H1 (cell line): ENCODE measurements around the gene KPRP. TPM values are rescaled to one million over a fixed set of nuclear protein-coding genes. Genes with fewer than 3 reads are reported as not detected.

Experiments used
- CTCF ChIA-PET: fragments of 300-600 bp; sonication (Branson Sonifier 250); formaldehyde crosslinking; loops from one replicate; lab custom pipeline; 2021; ENCODE audit not compliant: partially characterized antibody; lab: Charles Lee
- POLR2A ChIA-PET: fragments of 300-600 bp; sonication (Branson Sonifier 250); formaldehyde crosslinking; loops from one replicate; lab custom pipeline; 2021; ENCODE audit warnings: inconsistent platforms; ENCODE audit not compliant: partially characterized antibody; lab: Charles Lee
- DNase-seq, 2 experiments: peaks; one replicate each; pipeline versions ENCODE4 v3.0.0 to v3.0.0-alpha.2; 2010 to 2022; ENCODE audit warnings: low spot score in 2 of 2, low read depth in 1 of 2, mixed read lengths in 1 of 2
- FAIRE-seq: peaks from 2 replicates; lab custom pipeline; 2011; peaks lifted over from hg19 to GRCh38; lab: Jason Lieb, UNC
- H2AFZ ChIP-seq: 2 replicates; pipeline ENCODE4 v1.8.1; 2012; ENCODE audit warnings: low read length, inconsistent platforms
- H2AK5ac ChIP-seq: 2 replicates; pipeline ENCODE4 v1.6.1; 2013; ENCODE audit warnings: low read depth, low read length
- H2BK120ac ChIP-seq: replicated peaks from 2 replicates; pipeline ENCODE3; 2013; ENCODE audit warnings: low read depth, low read length, inconsistent platforms
- H2BK12ac ChIP-seq: 2 replicates; pipeline ENCODE4 v1.6.1; 2013; ENCODE audit warnings: low read depth, low read length
- H2BK15ac ChIP-seq: 2 replicates; pipeline ENCODE4 v1.6.1; 2013; ENCODE audit warnings: low read length
- H2BK20ac ChIP-seq: 2 replicates; pipeline ENCODE4 v1.6.1; 2013; ENCODE audit warnings: low read length
- H2BK5ac ChIP-seq: 2 replicates; pipeline ENCODE4 v1.6.1; 2013; ENCODE audit warnings: low read depth, low read length
- H3K14ac ChIP-seq: 2 replicates; pipeline ENCODE4 v1.6.1; 2013; ENCODE audit warnings: inconsistent platforms; ENCODE audit not compliant: insufficient read length
- H3K18ac ChIP-seq: 2 replicates; pipeline ENCODE4 v1.6.1; 2013; ENCODE audit warnings: low read length; ENCODE audit errors: extremely low read depth
- H3K23ac ChIP-seq: 2 replicates; pipeline ENCODE4 v1.6.1; 2013; ENCODE audit warnings: inconsistent platforms; ENCODE audit not compliant: insufficient read length
- H3K23me2 ChIP-seq: 2 replicates; pipeline ENCODE4 v1.6.1; 2013; ENCODE audit warnings: low read depth, low read length
- H3K27ac ChIP-seq: 2 replicates; pipeline ENCODE4 v1.6.1; 2011; ENCODE audit warnings: low read depth, low read length, inconsistent platforms
- H3K27me3 ChIP-seq, 4 experiments: replicated peaks in 1 of 4; 1 replicate in 1 of 4; 2 replicates in 3 of 4; pipeline versions ENCODE4 v1.6.1 to v1.8.1; 2011 to 2013; ENCODE audit warnings: low read length in 3 of 4, mild to moderate bottlenecking in 3 of 4, inconsistent platforms in 2 of 4, mixed read lengths in 2 of 4, moderate library complexity in 1 of 4; ENCODE audit not compliant: control insufficient read depth in 3 of 4, insufficient read depth in 3 of 4; ENCODE audit errors: extremely low read depth in 1 of 4
- H3K36me3 ChIP-seq, 4 experiments: 2 replicates each; pipeline versions ENCODE4 v1.6.1 to v1.8.1; 2011 to 2013; ENCODE audit warnings: mild to moderate bottlenecking in 4 of 4, low read length in 3 of 4, moderate library complexity in 2 of 4, control low read depth in 1 of 4, inconsistent platforms in 1 of 4; ENCODE audit not compliant: insufficient read depth in 4 of 4, control insufficient read depth in 2 of 4
- H3K4ac ChIP-seq: replicated peaks from 2 replicates; pipeline ENCODE3; 2013; ENCODE audit warnings: low read length, low read depth, mixed read lengths, inconsistent platforms; ENCODE audit not compliant: insufficient read length
- H3K4me1 ChIP-seq, 4 experiments: replicated peaks in 1 of 4; 1 replicate in 1 of 4; 2 replicates in 3 of 4; pipeline versions ENCODE4 v1.6.1 to v1.8.1; 2011 to 2013; ENCODE audit warnings: low read length in 3 of 4, inconsistent platforms in 2 of 4, mixed read lengths in 1 of 4; ENCODE audit not compliant: insufficient read depth in 4 of 4, control insufficient read depth in 3 of 4
- H3K4me2 ChIP-seq, 2 experiments: 2 replicates each; pipeline versions ENCODE4 v1.6.1 to v1.8.1; 2011 to 2013; ENCODE audit warnings: low read depth in 2 of 2, low read length in 2 of 2, control low read depth in 1 of 2, inconsistent platforms in 1 of 2, mild to moderate bottlenecking in 1 of 2; ENCODE audit not compliant: insufficient read depth in 1 of 2
- H3K4me3 ChIP-seq, 4 experiments: fragments of 200-600, 300-600 bp in 1 of 4; sonication (generic), shearing (Covaris generic), sonication (Bioruptor Twin) in 1 of 4; 2 replicates each; pipeline versions ENCODE4 v1.5.1 to v1.8.1; 2011 to 2016; ENCODE audit warnings: low read length in 4 of 4, low read depth in 3 of 4, control low read depth in 2 of 4, inconsistent platforms in 2 of 4, mild to moderate bottlenecking in 2 of 4, mixed read lengths in 1 of 4, moderate library complexity in 1 of 4; ENCODE audit not compliant: insufficient read depth in 2 of 4; ENCODE audit errors: extremely low read depth in 1 of 4
- H3K56ac ChIP-seq: replicated peaks from 2 replicates; pipeline ENCODE3; 2013; ENCODE audit warnings: low read depth, mild to moderate bottlenecking, mixed read lengths, low read length, inconsistent platforms; ENCODE audit not compliant: insufficient read length
- H3K79me1 ChIP-seq: 2 replicates; pipeline ENCODE4 v1.6.1; 2013; ENCODE audit warnings: low read depth, low read length, control low read depth
- H3K79me2 ChIP-seq, 2 experiments: 2 replicates each; pipeline versions ENCODE4 v1.6.1 to v1.8.1; 2012 to 2013; ENCODE audit warnings: low read length in 2 of 2, mild to moderate bottlenecking in 2 of 2, inconsistent platforms in 1 of 2; ENCODE audit not compliant: insufficient read depth in 2 of 2, control insufficient read depth in 1 of 2
- H3K9ac ChIP-seq, 4 experiments: replicated peaks in 1 of 4; 1 replicate in 1 of 4; 2 replicates in 3 of 4; pipeline versions ENCODE4 v1.6.1 to v1.8.1; 2011 to 2013; ENCODE audit warnings: low read depth in 3 of 4, low read length in 3 of 4, control low read depth in 2 of 4, mild to moderate bottlenecking in 2 of 4, moderate library complexity in 2 of 4, inconsistent platforms in 1 of 4; ENCODE audit errors: extremely low read depth in 1 of 4
- H3K9me3 ChIP-seq, 2 experiments: 2 replicates each; pipeline versions ENCODE4 v1.6.1 to v1.8.1; 2012 to 2013; ENCODE audit warnings: mild to moderate bottlenecking in 2 of 2, moderate library complexity in 2 of 2, control low read depth in 1 of 2, inconsistent platforms in 1 of 2, low read depth in 1 of 2, low read length in 1 of 2, mixed read lengths in 1 of 2; ENCODE audit not compliant: insufficient read depth in 2 of 2
- H4K20me1 ChIP-seq, 2 experiments: replicated peaks in 1 of 2; 2 replicates each; pipeline versions ENCODE3 to v1.8.1; 2011 to 2013; ENCODE audit warnings: inconsistent platforms in 2 of 2, low read length in 2 of 2, mild to moderate bottlenecking in 1 of 2; ENCODE audit not compliant: insufficient read depth in 2 of 2, control insufficient read depth in 1 of 2
- H4K5ac ChIP-seq: 2 replicates; pipeline ENCODE4 v1.6.1; 2013; ENCODE audit warnings: low read length, low read depth, mixed read lengths, inconsistent platforms; ENCODE audit not compliant: insufficient read length
- H4K8ac ChIP-seq: 2 replicates; pipeline ENCODE4 v1.8.0; 2013; ENCODE audit warnings: mild to moderate bottlenecking, moderate library complexity, low read length, inconsistent platforms; ENCODE audit not compliant: insufficient read depth; ENCODE audit errors: extremely low read depth
- H4K91ac ChIP-seq: replicated peaks from 2 replicates; pipeline ENCODE3; 2013; ENCODE audit warnings: low read length, mixed read lengths, inconsistent platforms; ENCODE audit not compliant: insufficient read length
- CREB1 ChIP-seq: IDR thresholded peaks from 2 replicates; pipeline ENCODE4 v1.6.1; 2012; ENCODE audit warnings: inconsistent platforms
- CTCF ChIP-seq, 3 experiments: IDR thresholded peaks; 1 replicate in 2 of 3; 2 replicates in 1 of 3; pipeline versions ENCODE4 v1.5.1 to v1.6.1; 2011; ENCODE audit warnings: low read length in 3 of 3, mild to moderate bottlenecking in 3 of 3, inconsistent platforms in 2 of 3, low read depth in 1 of 3, moderate library complexity in 1 of 3; ENCODE audit not compliant: insufficient read depth in 1 of 3; ENCODE audit errors: control extremely low read depth in 1 of 3
- E2F6 ChIP-seq: IDR thresholded peaks from 2 replicates; pipeline ENCODE4 v1.6.1; 2012; ENCODE audit warnings: inconsistent platforms
- EGR1 ChIP-seq: IDR thresholded peaks from 2 replicates; pipeline ENCODE4 v1.6.1; 2011; ENCODE audit warnings: low read depth, low read length, borderline replicate concordance
- GABPA ChIP-seq: IDR thresholded peaks from 2 replicates; pipeline ENCODE4 v1.6.1; 2011; ENCODE audit warnings: mild to moderate bottlenecking, low read length, moderate library complexity, borderline replicate concordance; ENCODE audit not compliant: insufficient read depth
- HDAC6 ChIP-seq: IDR thresholded peaks from one replicate; pipeline ENCODE4 v1.7.1; 2012; ENCODE audit warnings: low read depth, mild to moderate bottlenecking, inconsistent platforms, low read length, moderate library complexity
- JUN ChIP-seq: IDR thresholded peaks from 2 replicates; pipeline ENCODE4 v1.6.1; 2011; ENCODE audit warnings: low read depth, mild to moderate bottlenecking, improper control_type of control experiment, low read length
- KDM4A ChIP-seq: IDR thresholded peaks from one replicate; pipeline ENCODE4 v1.7.1; 2012; ENCODE audit warnings: low read depth, mild to moderate bottlenecking, moderate library complexity, low read length, inconsistent platforms; ENCODE audit not compliant: severe bottlenecking
- POLR2A ChIP-seq, 2 experiments: IDR thresholded peaks; 1 replicate in 1 of 2; 2 replicates in 1 of 2; pipeline ENCODE4 v1.6.1; 2011; ENCODE audit warnings: low read depth in 2 of 2, low read length in 2 of 2, mild to moderate bottlenecking in 2 of 2; ENCODE audit errors: control extremely low read depth in 1 of 2
- SP1 ChIP-seq: IDR thresholded peaks from 2 replicates; pipeline ENCODE4 v1.6.1; 2011; ENCODE audit warnings: low read depth, low read length
- SRF ChIP-seq: IDR thresholded peaks from 2 replicates; pipeline ENCODE4 v1.6.1; 2011; ENCODE audit warnings: mild to moderate bottlenecking, low read depth, low read length, moderate library complexity
- SUZ12 ChIP-seq: fragments of 200-600 bp; sonication (generic); IDR thresholded peaks from 2 replicates; pipeline ENCODE4 v1.6.1; 2012; ENCODE audit warnings: mild to moderate bottlenecking, inconsistent platforms, low read length, moderate library complexity, mixed read lengths
- ZNF274 ChIP-seq: IDR thresholded peaks from 2 replicates; pipeline ENCODE4 v1.7.0; 2012; ENCODE audit warnings: low read length, borderline replicate concordance; ENCODE audit errors: extremely low read depth
- WGBS, 2 experiments: shearing (Covaris generic) in 1 of 2; methylation state at CpG; one replicate each; pipeline versions ENCODE4 v1.1.6 to v1.1.7; 2013 to 2015; ENCODE audit warnings: low lambda C conversion rate in 2 of 2, mixed read lengths in 2 of 2, inconsistent platforms in 1 of 2, low coverage in 1 of 2, missing lambda C conversion rate in 1 of 2; ENCODE audit not compliant: insufficient replicate concordance in 2 of 2, insufficient coverage in 1 of 2, insufficient read length in 1 of 2; ENCODE audit errors: extremely low coverage in 1 of 2, missing lambda C conversion rate in 1 of 2; 5-methylcytosine and 5-hydroxymethylcytosine counted together
- polyA plus RNA-seq, 7 experiments: library from polyadenylated mRNA; depleted of rRNA in 3 of 7; stranded (reverse) in 5 of 7; unstranded in 2 of 7; fragments of >200 nt in 5 of 7; fragments of 200-250 nt in 2 of 7; gene quantifications; 1 replicate in 5 of 7; 2 replicates in 1 of 7; 4 replicates in 1 of 7; pipeline versions ENCODE4 v1.2.1 to v1.2.3, GENCODE V29; 2011 to 2013; ENCODE audit warnings: missing spikeins in 2 of 7, mixed read lengths in 2 of 7
- total RNA-seq: library from RNA; stranded (reverse); fragmentation: NEBNext Ultra II Directional; extraction: Animal tissue kit (Norgen Biotek cat#: 25700); gene quantifications from 2 replicates; pipeline ENCODE4 v1.2.1, GENCODE V29; 2021

Gene KPRP
- total and polyA plus RNA-seq, 2 of the 8 experiments (the other 6 are each of a cell fraction or from before 2014, with no cell fraction given) = not detected

GRCh38 chr1:152728986-152729385 is 28.8 kb upstream of the KPRP start:
- no peak overlapping the region for H2BK15ac ChIP-seq
- no peak for FAIRE-seq
- no peaks in the 10 kb centered on the region for H3K23me2 ChIP-seq
- no peak overlapping the region for H3K27ac ChIP-seq
- H3K56ac ChIP-seq = no peak overlapping the region
- no peak overlapping the region for H2AK5ac ChIP-seq
- no peak overlapping the region for H3K4me2 ChIP-seq
- H3K18ac ChIP-seq = no peak overlapping the region
- POLR2A ChIA-PET = no interaction called here
- H2BK5ac ChIP-seq = no peak overlapping the region
- no peak overlapping the region for H2BK120ac ChIP-seq
- no peak overlapping the region for H2BK12ac ChIP-seq
- H4K20me1 ChIP-seq = no peaks in the 10 kb centered on the region
- no peak overlapping the region for H4K91ac ChIP-seq
- DNase-seq = no peak
- no peak overlapping the region for H2BK20ac ChIP-seq
- H3K23ac ChIP-seq = no peak overlapping the region
- no peak overlapping the region for H2AFZ ChIP-seq
- H4K5ac ChIP-seq = no peak overlapping the region
- CTCF ChIA-PET = no interaction called here
- H3K27me3 ChIP-seq = no peaks in the 10 kb centered on the region
- no peak overlapping the region for H3K4me3 ChIP-seq
- peaks cover 62 to 86% of the 10 kb centered on the region in 2 experiments for H3K9me3 ChIP-seq
- WGBS, 2 experiments = 83% methylated on average over 1 of the region's 1 CpG; no CpG with 5 or more reads in 1 of the 2 experiments
- no peaks in the 10 kb centered on the region; a peak in 1 of 8 replicates for H3K36me3 ChIP-seq
- no peaks in the 10 kb centered on the region for H3K79me2 ChIP-seq
- H3K4ac ChIP-seq = no peak overlapping the region
- H3K9ac ChIP-seq = no peak overlapping the region
- H3K4me1 ChIP-seq = no peaks in the 10 kb centered on the region
- no peaks in the 10 kb centered on the region for H3K79me1 ChIP-seq
- no peak overlapping the region for H3K14ac ChIP-seq
- no peak overlapping the region for H4K8ac ChIP-seq
- TF ChIP-seq GABPA (no peak), SRF (no peak), POLR2A (IDR thresholded peaks at IDR 0.05; ENCODE audit: control extremely low read depth in 1 of 2, low read depth in 2 of 2, low read length in 2 of 2) (no peak), CREB1 (no peak), SP1 (no peak), SUZ12 (no peak), JUN (no peak), E2F6 (no peak), CTCF (IDR thresholded peaks at IDR 0.05; ENCODE audit: control extremely low read depth in 1 of 3, insufficient read depth in 1 of 3, low read depth in 1 of 3, low read length in 3 of 3) (no peak), KDM4A (no peak), ZNF274 (no peak), HDAC6 (no peak), EGR1 (no peak)
